ENCODE results near the gene ANKRD35. TPM values are rescaled to one million over a fixed set of nuclear protein-coding genes. Genes with fewer than 3 reads are reported as not detected.

ANKRD35 gene
- total and polyA plus RNA-seq, 2 of the 8 experiments (the other 6 are each of a cell fraction or from before 2014, with no cell fraction given): 1.6 to 3.0 TPM

DNA sequence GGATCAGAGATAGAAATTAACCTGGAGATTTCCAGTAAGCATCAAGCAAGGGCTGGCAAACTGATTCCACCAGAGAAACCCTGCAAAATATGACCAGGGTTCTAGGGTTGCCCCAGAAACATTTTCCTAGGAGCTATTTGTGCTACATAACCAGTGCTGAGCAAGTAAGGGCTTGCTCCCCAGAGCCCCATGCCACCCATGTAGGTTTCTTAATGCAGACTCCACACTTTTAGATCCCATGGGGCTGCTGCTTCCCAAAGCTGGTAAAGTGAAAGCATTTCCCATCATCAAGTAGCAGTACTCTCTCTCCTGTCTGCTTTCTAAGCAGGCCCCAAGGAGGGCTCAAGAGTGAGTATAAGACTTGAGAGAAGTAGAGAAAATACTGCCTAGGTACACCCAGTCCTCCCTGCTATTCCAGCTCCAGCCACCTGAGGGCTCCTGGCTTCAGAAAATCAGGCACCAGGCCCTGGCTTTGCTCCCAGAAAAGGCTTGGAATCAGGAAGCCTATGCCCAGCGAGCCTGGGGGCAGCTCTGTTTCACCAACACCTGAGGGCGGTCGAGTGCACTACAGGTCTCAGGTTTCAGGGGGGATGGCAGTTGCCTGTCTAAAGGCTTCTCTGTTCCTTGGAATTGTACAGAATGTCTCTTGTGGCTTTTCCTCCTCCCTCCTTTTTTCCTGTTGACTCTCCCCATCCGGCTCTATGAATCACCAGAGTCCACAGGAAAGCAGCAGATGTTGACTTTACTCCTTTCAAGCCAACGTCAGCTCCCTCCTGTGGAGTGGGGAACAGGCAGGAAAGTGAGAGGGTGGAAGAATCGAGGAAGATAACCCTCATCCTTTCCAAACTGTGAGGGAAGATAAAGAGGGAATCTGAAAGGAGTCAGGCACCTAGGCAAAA lies 6.2 kb upstream of the ANKRD35 start (continued):
- no peak for TF ChIP-seq PHF8 (conservative IDR thresholded peaks at IDR 0.05; ENCODE audit: low read depth, low read length)
- no peak; the same call in 1 of the 2 replicates for TF ChIP-seq GTF2F1 (IDR thresholded peaks at IDR 0.05; ENCODE audit: borderline replicate concordance, low read depth, low read length)
- TF ChIP-seq JUN (IDR thresholded peaks at IDR 0.05; ENCODE audit: low read depth, low read length): no peak
- TF ChIP-seq CBX8 (IDR thresholded peaks at IDR 0.05; ENCODE audit: borderline replicate concordance, low read depth, low read length): no peak
- peak; percentile 96 to 99 for TF ChIP-seq RAD21 (IDR thresholded peaks at IDR 0.05 in 1 of 2, conservative IDR thresholded peaks at IDR 0.05 in 1 of 2; ENCODE audit: low read depth in 2 of 2, low read length in 2 of 2)
- no peak for TF ChIP-seq EP300 (IDR thresholded peaks at IDR 0.05; ENCODE audit: borderline replicate concordance in 1 of 2, low read depth in 2 of 2, low read length in 2 of 2)
- TF ChIP-seq SIN3A (conservative IDR thresholded peaks at IDR 0.05 in 1 of 2, IDR thresholded peaks at IDR 0.05 in 1 of 2; ENCODE audit: low read depth in 1 of 2, low read length in 2 of 2): peak; percentile 24 to 74; a peak in 1 of 4 replicates
- no peak for TF ChIP-seq RNF2 (IDR thresholded peaks at IDR 0.05; ENCODE audit: borderline replicate concordance, low read depth, low read length, missing control alignments, poor library complexity, severe bottlenecking)
- no peak for TF ChIP-seq EZH2 (IDR thresholded peaks at IDR 0.05; ENCODE audit: low read depth, low read length, severe bottlenecking)
- no peak for TF ChIP-seq CEBPB (IDR thresholded peaks at IDR 0.05; ENCODE audit: low read depth, low read length)
- no peak for TF ChIP-seq TEAD4 (IDR thresholded peaks at IDR 0.05; ENCODE audit: low read depth, low read length)
- TF ChIP-seq CBX5 (IDR thresholded peaks at IDR 0.05; ENCODE audit: low read depth, low read length): no peak
- no peak for TF ChIP-seq KDM4A (IDR thresholded peaks at IDR 0.05; ENCODE audit: low read depth, low read length, severe bottlenecking)
- TF ChIP-seq, protein P1, sequence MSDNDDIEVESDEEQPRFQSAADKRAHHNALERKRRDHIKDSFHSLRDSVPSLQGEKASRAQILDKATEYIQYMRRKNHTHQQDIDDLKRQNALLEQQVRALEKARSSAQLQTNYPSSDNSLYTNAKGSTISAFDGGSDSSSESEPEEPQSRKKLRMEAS (IDR thresholded peaks at IDR 0.05): no peak
- TF ChIP-seq ASH2L (IDR thresholded peaks at IDR 0.05; ENCODE audit: low read length): peak; percentile 35
- no peak for TF ChIP-seq CHD1 (IDR thresholded peaks at IDR 0.05; ENCODE audit: low read depth, low read length)
- no peak for TF ChIP-seq EGR1 (IDR thresholded peaks at IDR 0.05; ENCODE audit: borderline replicate concordance, low read depth, low read length)
- TF ChIP-seq TCF12 (IDR thresholded peaks at IDR 0.05; ENCODE audit: low read depth, low read length): no peak
- TF ChIP-seq NRF1 (IDR thresholded peaks at IDR 0.05; ENCODE audit: low read depth, low read length): no peak
- TF ChIP-seq KDM1A (IDR thresholded peaks at IDR 0.05; ENCODE audit: borderline replicate concordance, low read length): peak; percentile 41; the same call in 1 of the 2 replicates
- no peak; the same call in 1 of the 2 replicates for TF ChIP-seq SP1 (IDR thresholded peaks at IDR 0.05; ENCODE audit: low read depth, low read length)
- TF ChIP-seq, protein P2, sequence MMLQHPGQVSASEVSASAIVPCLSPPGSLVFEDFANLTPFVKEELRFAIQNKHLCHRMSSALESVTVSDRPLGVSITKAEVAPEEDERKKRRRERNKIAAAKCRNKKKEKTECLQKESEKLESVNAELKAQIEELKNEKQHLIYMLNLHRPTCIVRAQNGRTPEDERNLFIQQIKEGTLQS (IDR thresholded peaks at IDR 0.05; ENCODE audit: insufficient read depth, low read depth, low read length): no peak

All from H1 (cell line).